Thymus (tissue), 11 donors: Measurements from ENCODE around the gene GRM5. TPM values are rescaled to one million over a fixed set of nuclear protein-coding genes. Genes with fewer than 3 reads are reported as not detected.
A peak's percentile ranks its signal among the peaks of the same experiment; 100 is the strongest.

Source experiments
- DNase-seq, 9 donors: peaks; one replicate each; pipeline ENCODE4 v3.0.0-alpha.2; 2013; ENCODE audit warnings: low spot score in 9 of 9, low read depth in 6 of 9, missing footprints in 1 of 9
- H3K27ac ChIP-seq, 2 donors: one replicate each; pipeline ENCODE4 v1.5.1; 2013; ENCODE audit warnings: control low read depth in 1 of 2, low read depth in 1 of 2, low read length in 1 of 2, mild to moderate bottlenecking in 1 of 2, moderate library complexity in 1 of 2
- H3K27me3 ChIP-seq, 2 donors: one replicate each; pipeline ENCODE4 v1.5.1; 2013; ENCODE audit warnings: low read length in 1 of 2; ENCODE audit not compliant: control insufficient read depth in 2 of 2, insufficient read depth in 1 of 2
- H3K36me3 ChIP-seq, 2 donors: one replicate each; pipeline ENCODE4 v1.5.1; 2013; ENCODE audit warnings: low read length in 1 of 2, mild to moderate bottlenecking in 1 of 2, moderate library complexity in 1 of 2; ENCODE audit not compliant: control insufficient read depth in 2 of 2, insufficient read depth in 2 of 2
- H3K4me1 ChIP-seq, 2 donors: one replicate each; pipeline ENCODE4 v1.5.1; 2013; ENCODE audit warnings: low read length in 2 of 2; ENCODE audit not compliant: control insufficient read depth in 2 of 2, insufficient read depth in 2 of 2
- H3K4me3 ChIP-seq, 2 donors: one replicate each; pipeline ENCODE4 v1.5.1; 2013; ENCODE audit warnings: low read length in 2 of 2, control low read depth in 1 of 2, mild to moderate bottlenecking in 1 of 2
- H3K9me3 ChIP-seq, 2 donors: one replicate each; pipeline ENCODE4 v1.5.1; 2013; ENCODE audit warnings: low read length in 1 of 2, mild to moderate bottlenecking in 1 of 2; ENCODE audit not compliant: control insufficient read depth in 2 of 2, insufficient read depth in 1 of 2
- WGBS: extraction: QIAGEN DNeasy Blood & Tissue Kit; methylation state at CpG from one replicate; pipeline ENCODE4 v1.1.7; 2013; 5-methylcytosine and 5-hydroxymethylcytosine counted together
- polyA plus RNA-seq: library from polyadenylated mRNA; stranded (reverse); fragments of 200-250 nt; gene quantifications from one replicate; pipeline ENCODE4 v1.2.3, GENCODE V29; 2013
- total RNA-seq: library from RNA; stranded (reverse); fragments of 120-200 nt; gene quantifications from one replicate; pipeline ENCODE4 v1.2.4, GENCODE V29; 2013
- donor health status: healthy.

The GRM5 gene
- total and polyA plus RNA-seq, 2 donors = 0.05 TPM

DNA sequence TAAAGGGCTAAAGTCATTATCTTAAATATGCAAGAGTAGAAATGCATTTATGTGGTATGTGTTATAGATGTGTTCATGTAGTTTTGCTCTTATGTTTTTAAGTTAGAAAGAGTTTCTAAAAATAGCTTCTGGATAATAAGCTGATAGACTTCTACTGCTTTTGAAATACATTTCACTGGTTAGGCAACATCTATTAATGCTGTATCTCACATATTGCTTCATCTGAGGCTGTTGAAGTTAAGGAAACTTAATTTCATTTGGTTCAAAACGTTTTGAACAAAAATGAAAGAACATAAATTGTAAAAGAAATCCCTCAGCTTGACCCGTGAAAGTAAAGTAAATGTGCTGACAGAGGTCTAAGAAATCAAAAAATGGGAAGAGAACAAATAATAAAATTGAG is 564.2 kb downstream of the GRM5 start:
- DNase-seq = no peak
- whole genome bisulfite sequencing = 77% methylated on average over 2 of the region's 2 CpGs
- no peaks in the 10 kb centered on the region for H3K9me3 ChIP-seq
- no peak overlapping the region for H3K27ac ChIP-seq
- peaks cover 0 to 10% of the 10 kb centered on the region in 2 donors for H3K27me3 ChIP-seq
- no peaks in the 10 kb centered on the region for H3K4me1 ChIP-seq
- no peaks in the 10 kb centered on the region for H3K36me3 ChIP-seq
- H3K4me3 ChIP-seq = no peak overlapping the region

GRCh38 chr11:88495836-88496235 is 569.9 kb downstream of the GRM5 start:
- no peaks in the 10 kb centered on the region for H3K4me1 ChIP-seq
- H3K4me3 ChIP-seq = no peak overlapping the region
- H3K9me3 ChIP-seq = no peaks in the 10 kb centered on the region
- no peak for DNase-seq
- WGBS = 97% methylated on average over 2 of the region's 2 CpGs
- H3K27me3 ChIP-seq = no peaks in the 10 kb centered on the region
- H3K27ac ChIP-seq = no peak overlapping the region
- no peaks in the 10 kb centered on the region for H3K36me3 ChIP-seq

GRCh38 chr11:88494848-88495247 is 570.9 kb downstream of the GRM5 start:
- no peaks in the 10 kb centered on the region for H3K4me1 ChIP-seq
- WGBS = 96% methylated on average over 2 of the region's 2 CpGs
- DNase-seq = no peak
- H3K36me3 ChIP-seq = no peaks in the 10 kb centered on the region
- no peak overlapping the region for H3K27ac ChIP-seq
- H3K9me3 ChIP-seq = no peaks in the 10 kb centered on the region
- no peaks in the 10 kb centered on the region for H3K27me3 ChIP-seq
- H3K4me3 ChIP-seq = no peak overlapping the region

DNA sequence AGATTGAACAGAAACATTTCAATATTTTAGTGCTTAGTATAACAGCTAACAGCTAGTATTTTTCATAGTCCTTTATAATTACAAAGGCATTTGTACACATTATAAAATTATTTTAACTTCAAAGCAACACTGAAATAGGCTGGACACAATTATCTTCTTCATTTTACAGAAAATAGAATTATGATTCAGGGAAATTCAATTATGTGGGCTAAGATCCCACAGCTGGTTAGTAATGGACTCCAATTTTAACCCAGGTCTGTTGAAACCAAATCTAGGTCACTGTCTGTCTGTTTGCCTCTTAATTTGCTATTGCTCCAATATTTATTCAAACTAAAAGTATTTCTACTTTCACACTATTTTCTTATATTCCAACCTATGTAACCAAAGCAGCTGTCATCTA is 574.1 kb downstream of the GRM5 start:
- Histone ChIP-seq H3K36me3 (no peaks in the 10 kb centered on the region), H3K27me3 (no peaks in the 10 kb centered on the region)

DNA sequence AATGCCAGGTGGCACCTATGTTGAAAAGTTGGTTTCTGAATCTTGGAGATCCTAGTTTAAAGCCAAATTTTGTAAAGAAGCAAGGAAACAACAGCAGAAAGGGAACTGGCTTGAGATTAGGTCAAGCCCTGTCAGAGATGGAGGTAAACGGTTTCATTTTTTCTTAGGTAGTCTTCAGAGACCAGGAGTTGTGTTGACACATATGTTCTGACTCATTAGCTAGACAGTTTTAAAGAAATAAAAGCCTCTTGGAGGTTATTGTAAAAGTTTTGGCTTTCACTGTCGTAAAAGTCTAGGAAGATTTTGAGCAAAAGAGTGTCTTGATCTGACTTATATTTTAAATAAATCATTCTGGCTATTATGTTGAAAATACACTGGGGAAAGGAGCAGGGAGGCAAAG is 576.8 kb downstream of the GRM5 start:
- no peaks in the 10 kb centered on the region for H3K9me3 ChIP-seq
- H3K4me3 ChIP-seq = no peak overlapping the region
- WGBS = 90% methylated on average over 2 of the region's 2 CpGs
- H3K36me3 ChIP-seq = no peaks in the 10 kb centered on the region
- H3K27me3 ChIP-seq = no peaks in the 10 kb centered on the region
- no peaks in the 10 kb centered on the region for H3K4me1 ChIP-seq
- no peak for DNase-seq
- H3K27ac ChIP-seq = no peak overlapping the region

More for the DNA sequence above, 574.1 kb downstream of the GRM5 start:
- Histone ChIP-seq H3K4me3 (no peak overlapping the region), H3K9me3 (no peaks in the 10 kb centered on the region), H3K27ac (no peak overlapping the region), H3K4me1 (no peaks in the 10 kb centered on the region)
- no peak for DNase-seq

- no peaks in the 10 kb centered on the region for H3K9me3 ChIP-seq
- no peak overlapping the region for H3K27ac ChIP-seq
- no peaks in the 10 kb centered on the region for H3K36me3 ChIP-seq
- H3K27me3 ChIP-seq = no peaks in the 10 kb centered on the region
- no peaks in the 10 kb centered on the region for H3K4me1 ChIP-seq
- DNase-seq = no peak
- H3K4me3 ChIP-seq = no peak overlapping the region
- WGBS = 99% methylated on average over 1 of the region's 1 CpG
Observed at GRCh38 chr11:88487646-88488045, 578.1 kb downstream of the GRM5 start.

DNA sequence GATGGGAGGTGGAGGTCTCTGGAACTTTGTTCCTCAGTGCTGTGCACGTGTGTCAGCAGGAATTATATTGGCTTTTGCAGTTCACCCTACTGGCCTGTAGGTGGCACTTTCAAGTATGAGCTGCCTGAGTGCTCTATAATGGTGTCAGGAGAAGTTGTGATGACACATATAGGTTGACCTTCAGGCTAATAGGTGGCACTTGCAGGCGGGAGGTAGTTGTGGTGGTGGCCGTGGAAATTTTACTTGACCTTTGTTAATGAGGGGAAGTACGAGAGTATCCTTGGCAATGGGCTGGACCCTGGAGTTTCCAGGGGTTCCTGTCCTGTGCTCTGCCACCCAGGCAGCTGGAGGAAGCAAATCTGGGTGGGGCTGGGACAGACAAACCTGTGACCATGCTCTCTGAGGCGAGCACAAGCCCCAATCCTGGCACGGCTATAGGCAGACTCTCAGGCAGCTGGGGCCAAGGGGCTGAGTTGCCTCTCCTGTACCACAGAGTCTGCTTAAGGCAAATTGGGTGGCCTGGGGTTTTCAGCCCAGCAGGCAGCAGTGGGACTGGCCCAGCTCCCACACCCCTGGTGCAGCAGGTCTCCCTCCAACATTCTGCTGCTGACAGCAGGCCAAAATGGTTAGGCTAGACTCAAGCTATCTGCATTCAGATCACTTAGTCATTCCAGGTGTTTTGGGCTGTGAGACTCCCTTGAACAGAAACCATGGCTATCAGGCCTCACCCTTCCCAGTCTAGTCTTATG is 580.7 kb downstream of the GRM5 start:
- Histone ChIP-seq H3K27me3 (no peaks in the 10 kb centered on the region), H3K4me1 (no peaks in the 10 kb centered on the region), H3K4me3 (no peak overlapping the region), H3K36me3 (no peaks in the 10 kb centered on the region), H3K27ac (no peak overlapping the region), H3K9me3 (no peaks in the 10 kb centered on the region)
- peak in 8 of 9 donors; percentile 8 to 50 (median 16) for DNase-seq
- WGBS = 83% methylated on average over 6 of the region's 6 CpGs

DNA sequence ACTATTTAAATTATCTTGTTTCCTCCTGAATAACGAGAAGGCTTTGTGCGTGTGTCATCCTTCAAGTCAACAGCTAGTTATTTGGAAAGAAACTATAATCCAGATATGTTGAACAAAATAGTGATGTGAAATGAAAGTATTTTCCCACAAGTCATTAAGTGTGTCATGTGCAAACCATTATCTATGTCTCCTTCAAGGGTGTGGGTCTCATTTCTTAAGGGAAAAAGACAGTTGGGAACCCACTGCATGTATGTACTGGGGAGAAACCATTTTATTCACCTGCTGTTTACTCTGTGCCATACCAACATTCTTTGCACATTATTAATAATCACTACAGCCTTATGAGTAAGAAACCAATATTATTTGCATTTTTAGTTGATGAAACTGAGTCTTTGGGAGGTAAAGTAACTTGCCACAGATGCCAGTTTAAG is 582.9 kb downstream of the GRM5 start:
- H3K27me3 ChIP-seq = no peaks in the 10 kb centered on the region
- 96% methylated on average over 2 of the region's 2 CpGs for WGBS
- no peaks in the 10 kb centered on the region for H3K36me3 ChIP-seq
- H3K4me3 ChIP-seq = no peak overlapping the region
- H3K27ac ChIP-seq = no peak overlapping the region
- H3K4me1 ChIP-seq = no peaks in the 10 kb centered on the region
- H3K9me3 ChIP-seq = no peaks in the 10 kb centered on the region
- DNase-seq = no peak

DNA sequence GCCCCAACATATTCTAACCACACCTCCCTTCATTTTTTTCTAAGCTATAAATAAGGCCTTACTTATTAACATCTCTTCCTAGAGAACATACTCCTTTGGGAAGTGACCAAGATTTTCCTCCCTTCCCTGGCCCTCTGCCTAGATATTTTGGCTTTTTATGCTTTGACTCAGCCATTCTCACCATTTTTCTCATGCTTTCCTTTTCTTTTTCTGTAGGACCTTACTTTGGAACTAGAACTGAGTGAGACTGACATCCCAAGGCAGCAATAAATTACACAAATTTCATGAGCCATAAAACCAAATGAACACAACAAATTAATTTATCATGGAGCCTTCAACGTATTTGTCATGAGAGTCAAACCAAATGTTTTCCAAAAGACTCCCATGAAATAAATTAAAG is 585.6 kb downstream of the GRM5 start:
- no peak for DNase-seq

More for the DNA sequence above, 585.6 kb downstream of the GRM5 start:
- 92% methylated on average over 1 of the region's 1 CpG for WGBS
- H3K36me3 ChIP-seq = no peaks in the 10 kb centered on the region
- no peak overlapping the region for H3K27ac ChIP-seq
- no peaks in the 10 kb centered on the region for H3K9me3 ChIP-seq
- H3K4me1 ChIP-seq = no peaks in the 10 kb centered on the region
- no peaks in the 10 kb centered on the region for H3K27me3 ChIP-seq
- H3K4me3 ChIP-seq = no peak overlapping the region
